Measurements from ENCODE around the gene TAF4B. TPM values are rescaled to one million over a fixed set of nuclear protein-coding genes. Genes with fewer than 3 reads are reported as not detected.

Gene TAF4B
- polyA plus RNA-seq, 1 of the 3 experiments (the other 2 are of a cell fraction), result 1.3 TPM

DNA sequence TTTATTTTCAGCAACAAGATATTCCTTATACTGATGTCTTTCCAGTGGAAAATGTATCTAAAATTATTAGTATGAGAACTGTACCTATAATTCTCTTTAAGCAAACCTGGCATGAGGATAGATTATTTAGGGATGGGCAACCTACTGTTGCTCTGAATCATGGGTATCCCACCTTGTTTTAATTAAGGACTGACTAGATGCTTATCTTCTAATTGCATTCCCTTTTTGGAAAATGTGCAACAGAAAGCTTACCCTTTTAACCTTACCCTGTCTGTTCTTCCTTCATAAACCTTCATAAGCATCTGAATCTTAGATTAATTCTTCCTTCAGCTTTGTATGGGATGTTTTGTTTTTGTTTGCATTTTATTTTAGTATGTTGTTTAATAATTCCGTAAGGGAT is 110.3 kb downstream of the TAF4B start (continued):
- no peak for TF ChIP-seq FOXJ3 (CRISPR knock-in tag; IDR thresholded peaks at IDR 0.05)
- TF ChIP-seq RFX5 (IDR thresholded peaks at IDR 0.05; ENCODE audit: low read length), result no peak
- TF ChIP-seq CHD2 (IDR thresholded peaks at IDR 0.05; ENCODE audit: low read length, partially characterized antibody), result peak; percentile 78
- TF ChIP-seq NRF1 (IDR thresholded peaks at IDR 0.05; ENCODE audit: low read depth, low read length), result no peak
- TF ChIP-seq TCF12 (IDR thresholded peaks at IDR 0.05), result peak; percentile 37; the same call in 1 of the 2 replicates
- TF ChIP-seq, protein P1, sequence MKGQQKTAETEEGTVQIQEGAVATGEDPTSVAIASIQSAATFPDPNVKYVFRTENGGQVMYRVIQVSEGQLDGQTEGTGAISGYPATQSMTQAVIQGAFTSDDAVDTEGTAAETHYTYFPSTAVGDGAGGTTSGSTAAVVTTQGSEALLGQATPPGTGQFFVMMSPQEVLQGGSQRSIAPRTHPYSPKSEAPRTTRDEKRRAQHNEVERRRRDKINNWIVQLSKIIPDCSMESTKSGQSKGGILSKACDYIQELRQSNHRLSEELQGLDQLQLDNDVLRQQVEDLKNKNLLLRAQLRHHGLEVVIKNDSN (IDR thresholded peaks at IDR 0.05; ENCODE audit: borderline replicate concordance, low read depth), result no peak
- no peak for TF ChIP-seq REST (IDR thresholded peaks at IDR 0.05; ENCODE audit: low read depth, low read length)
- TF ChIP-seq ELF1 (IDR thresholded peaks at IDR 0.05), result no peak
- TF ChIP-seq TEAD4 (IDR thresholded peaks at IDR 0.05; ENCODE audit: borderline replicate concordance, insufficient read depth), result no peak
- no peak for TF ChIP-seq RXRA (IDR thresholded peaks at IDR 0.05; ENCODE audit: borderline replicate concordance, low read depth)
- no peak for TF ChIP-seq USF2 (IDR thresholded peaks at IDR 0.05; ENCODE audit: borderline replicate concordance, low read depth, low read length)
- no peak for TF ChIP-seq MAX (IDR thresholded peaks at IDR 0.05; ENCODE audit: low read depth)
- TF ChIP-seq YY1 (IDR thresholded peaks at IDR 0.05; ENCODE audit: low read depth), result no peak

DNA sequence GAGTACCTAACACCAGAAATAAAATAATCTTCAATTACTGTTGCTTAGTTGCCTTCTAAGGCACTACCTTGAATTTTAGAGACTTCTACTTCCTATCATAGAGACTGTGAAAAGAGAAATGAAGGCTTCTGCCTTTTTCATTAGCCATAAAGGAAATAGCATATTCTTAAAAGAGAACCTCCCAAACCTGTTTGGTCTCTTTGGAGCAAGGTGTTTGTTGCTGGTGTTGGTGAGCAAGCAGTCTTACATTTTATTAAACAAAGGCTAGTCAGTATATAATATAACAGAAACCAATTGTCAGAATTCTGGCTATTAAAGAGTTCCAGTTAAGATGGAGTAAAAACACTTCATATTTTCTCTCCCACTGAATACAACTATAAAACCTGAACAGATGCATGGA is 116.4 kb downstream of the TAF4B start:
- ChIA-PET POLR2A (no interaction called here), CTCF (interaction anchor here (1.1 to 1.6 kb wide), 2 partner anchors 18 to 470 kb away, joined by 3 read pairs; no protein-coding TSS in a partner anchor)
- no peak overlapping the region for H3K9ac ChIP-seq
- H3F3A ChIP-seq (replicated peaks; ENCODE audit: insufficient read depth), result no peaks in the 10 kb centered on the region
- H3K4me3 ChIP-seq (ENCODE audit: low read depth in 2 of 2, low read length in 1 of 2), result no peak overlapping the region
- H4K20me1 ChIP-seq (ENCODE audit: insufficient read depth), result no peaks in the 10 kb centered on the region
- no peaks in the 10 kb centered on the region for H3K9me2 ChIP-seq
- H3K27me3 ChIP-seq (ENCODE audit: insufficient read depth), result no peaks in the 10 kb centered on the region
- H3K4me1 ChIP-seq (ENCODE audit: control insufficient read depth in 1 of 2, insufficient read depth in 2 of 2, low read depth in 1 of 2, low read length in 1 of 2), result no peaks in the 10 kb centered on the region
- H3K27ac ChIP-seq (ENCODE audit: low read depth in 2 of 2, low read length in 1 of 2), result no peak overlapping the region
- no peaks in the 10 kb centered on the region for H3K79me2 ChIP-seq (ENCODE audit: insufficient read depth)
- H3K36me3 ChIP-seq (replicated peaks in 1 of 2; ENCODE audit: control insufficient read depth in 1 of 2, insufficient read depth in 2 of 2, low read length in 1 of 2), result no peaks in the 10 kb centered on the region
- peaks cover 7% of the 10 kb centered on the region; the same call in 1 of the 2 replicates for H3K9me3 ChIP-seq
- H2AFZ ChIP-seq (ENCODE audit: low read depth), result no peak overlapping the region
- no peak overlapping the region for H3K4me2 ChIP-seq
- no peak for DNase-seq
- TF ChIP-seq REST (IDR thresholded peaks at IDR 0.05; ENCODE audit: low read depth, low read length) (no peak), TAF1 (IDR thresholded peaks at IDR 0.05; ENCODE audit: borderline replicate concordance, low read depth, low read length) (no peak), RXRA (IDR thresholded peaks at IDR 0.05; ENCODE audit: borderline replicate concordance, low read depth) (no peak), NRF1 (IDR thresholded peaks at IDR 0.05; ENCODE audit: low read depth, low read length) (no peak), RAD21 (IDR thresholded peaks at IDR 0.05; ENCODE audit: low read length) (no peak), USF2 (IDR thresholded peaks at IDR 0.05; ENCODE audit: borderline replicate concordance, low read depth, low read length) (no peak), MXI1 (IDR thresholded peaks at IDR 0.05; ENCODE audit: low read depth, low read length) (no peak), NFIC (IDR thresholded peaks at IDR 0.05; ENCODE audit: borderline replicate concordance) (no peak), SMC3 (IDR thresholded peaks at IDR 0.05; ENCODE audit: low read depth, low read length) (no peak), FOXM1 (IDR thresholded peaks at IDR 0.05; ENCODE audit: low read depth) (no peak), RFX5 (IDR thresholded peaks at IDR 0.05; ENCODE audit: low read length) (no peak), CHD2 (IDR thresholded peaks at IDR 0.05; ENCODE audit: low read length, partially characterized antibody) (no peak), TEAD4 (IDR thresholded peaks at IDR 0.05; ENCODE audit: borderline replicate concordance, insufficient read depth) (no peak), ELF1 (IDR thresholded peaks at IDR 0.05) (no peak), TCF12 (IDR thresholded peaks at IDR 0.05) (no peak)
- TF ChIP-seq, protein P1 (IDR thresholded peaks at IDR 0.05; ENCODE audit: borderline replicate concordance, low read depth), result no peak

All from SK-N-SH (cell line).